ENCODE data around the gene LARP1.

GRCh38 chr5:154721481-154722058 is 33.6 kb upstream of the LARP1 start:
- TF ChIP-seq MAX (IDR thresholded peaks at IDR 0.05) (no peak), EP300 (IDR thresholded peaks at IDR 0.05; ENCODE audit: borderline replicate concordance) (no peak), YY1 (IDR thresholded peaks at IDR 0.05; ENCODE audit: low read depth) (no peak)

All from Ishikawa (cell line).